Neural crest cell (in vitro differentiated cells): ENCODE data around the gene OR52D1. TPM values are rescaled to one million over a fixed set of nuclear protein-coding genes. Genes with fewer than 3 reads are reported as not detected.

Experiments used
- DNase-seq: peaks from one replicate; pipeline ENCODE4 v3.0.0; 2021; ENCODE audit warnings: low read depth, mixed read lengths, low spot score
- H3K27ac Mint-ChIP-seq: one replicate; pipeline ENCODE4 v1.8.0; 2021; ENCODE audit warnings: mild to moderate bottlenecking, mixed read lengths; ENCODE audit not compliant: unreplicated experiment
- H3K27me3 Mint-ChIP-seq: 2 replicates; pipeline ENCODE4 v1.8.0; 2021; ENCODE audit warnings: low read depth, mild to moderate bottlenecking, mixed read lengths
- H3K36me3 Mint-ChIP-seq: 2 replicates; pipeline ENCODE4 v1.8.0; 2021; ENCODE audit warnings: low read depth, mild to moderate bottlenecking, mixed read lengths
- H3K4me1 Mint-ChIP-seq: 2 replicates; pipeline ENCODE4 v1.8.0; 2021; ENCODE audit warnings: mixed read lengths
- H3K4me3 Mint-ChIP-seq: one replicate; pipeline ENCODE4 v1.8.0; 2021; ENCODE audit warnings: mild to moderate bottlenecking, mixed read lengths
- H3K9me3 Mint-ChIP-seq: 2 replicates; pipeline ENCODE4 v1.8.0; 2021; ENCODE audit warnings: mixed read lengths
- total RNA-seq: library from RNA; stranded (reverse); gene quantifications from 2 replicates; pipeline ENCODE4 v1.2.1, GENCODE V29; 2021
- TF ChIP-seq, protein P1 (sequence below): fragments of 200-600 bp; sonication (generic); conservative IDR thresholded peaks from 2 replicates; pipeline ENCODE4 v1.5.0; 2021; ENCODE audit warnings: antibody characterized with exemption, mild to moderate bottlenecking

The OR52D1 gene
- total RNA-seq, 1 donor from 2014 or later, result not detected

DNA sequence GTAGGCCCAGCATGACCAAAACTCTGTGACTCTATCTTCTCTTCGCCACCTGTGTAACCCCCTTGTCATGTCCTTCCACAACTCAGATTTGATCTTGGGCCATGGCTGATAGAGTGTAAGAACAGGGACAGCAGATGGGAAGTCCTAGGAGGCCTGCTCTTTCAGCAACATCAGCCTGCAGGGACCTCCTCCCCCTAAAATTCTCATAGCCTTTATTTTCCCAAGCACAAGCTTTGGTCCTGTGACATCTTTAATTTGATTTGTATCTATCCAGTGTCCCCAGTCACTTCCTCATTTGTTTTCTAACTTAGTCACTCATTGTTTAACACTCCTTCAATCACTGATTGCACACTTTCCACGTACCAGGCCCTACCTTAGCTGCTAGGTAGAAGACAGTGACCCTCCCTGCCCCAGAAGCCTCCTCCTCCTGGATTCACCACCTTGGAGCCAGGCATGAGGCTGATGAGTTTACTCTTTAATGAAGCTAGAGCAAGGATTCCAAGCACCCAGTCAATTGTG is 16.0 kb downstream of the OR52D1 start:
- peaks cover 2% of the 10 kb centered on the region for H3K27me3 Mint-ChIP-seq
- DNase-seq, result no peak
- no peaks in the 10 kb centered on the region for H3K4me1 Mint-ChIP-seq
- H3K9me3 Mint-ChIP-seq, result no peaks in the 10 kb centered on the region
- TF ChIP-seq, protein P1, sequence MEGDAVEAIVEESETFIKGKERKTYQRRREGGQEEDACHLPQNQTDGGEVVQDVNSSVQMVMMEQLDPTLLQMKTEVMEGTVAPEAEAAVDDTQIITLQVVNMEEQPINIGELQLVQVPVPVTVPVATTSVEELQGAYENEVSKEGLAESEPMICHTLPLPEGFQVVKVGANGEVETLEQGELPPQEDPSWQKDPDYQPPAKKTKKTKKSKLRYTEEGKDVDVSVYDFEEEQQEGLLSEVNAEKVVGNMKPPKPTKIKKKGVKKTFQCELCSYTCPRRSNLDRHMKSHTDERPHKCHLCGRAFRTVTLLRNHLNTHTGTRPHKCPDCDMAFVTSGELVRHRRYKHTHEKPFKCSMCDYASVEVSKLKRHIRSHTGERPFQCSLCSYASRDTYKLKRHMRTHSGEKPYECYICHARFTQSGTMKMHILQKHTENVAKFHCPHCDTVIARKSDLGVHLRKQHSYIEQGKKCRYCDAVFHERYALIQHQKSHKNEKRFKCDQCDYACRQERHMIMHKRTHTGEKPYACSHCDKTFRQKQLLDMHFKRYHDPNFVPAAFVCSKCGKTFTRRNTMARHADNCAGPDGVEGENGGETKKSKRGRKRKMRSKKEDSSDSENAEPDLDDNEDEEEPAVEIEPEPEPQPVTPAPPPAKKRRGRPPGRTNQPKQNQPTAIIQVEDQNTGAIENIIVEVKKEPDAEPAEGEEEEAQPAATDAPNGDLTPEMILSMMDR, result no peak
- no peak overlapping the region for H3K4me3 Mint-ChIP-seq
- no peaks in the 10 kb centered on the region for H3K36me3 Mint-ChIP-seq
- no peak overlapping the region for H3K27ac Mint-ChIP-seq

DNA sequence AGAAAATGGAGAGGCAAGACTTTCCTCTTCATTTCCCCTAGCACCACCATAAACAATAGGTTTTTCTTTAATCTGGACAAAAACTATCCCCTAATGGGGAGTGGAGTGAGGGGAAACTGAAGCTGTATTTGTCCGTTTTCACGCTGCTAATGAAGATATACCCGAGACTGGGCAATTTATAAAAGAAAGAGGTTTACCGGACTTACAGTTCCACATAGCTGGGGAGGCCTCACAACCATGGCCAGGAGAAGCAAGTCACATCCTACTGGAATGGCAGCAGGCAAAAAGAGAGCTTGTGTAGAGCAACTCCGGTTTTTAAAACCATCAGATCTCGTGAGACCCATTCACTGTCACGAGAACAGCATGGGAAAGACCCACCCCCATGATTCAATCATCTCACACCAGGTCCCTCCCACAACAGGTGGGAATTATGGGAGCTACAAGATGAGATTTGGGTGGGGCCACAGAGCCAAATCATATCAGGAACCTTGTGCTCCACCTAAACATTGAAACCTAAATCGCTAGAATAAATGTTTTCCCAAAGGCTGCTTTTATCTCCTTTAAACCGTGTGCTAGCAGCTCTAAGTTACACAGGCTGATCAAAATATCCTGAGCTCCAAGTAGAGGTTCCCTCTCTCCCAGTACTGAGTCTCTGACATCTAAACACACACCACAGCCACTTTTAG is 17.0 kb downstream of the OR52D1 start:
- H3K27ac Mint-ChIP-seq, result no peak overlapping the region
- no peaks in the 10 kb centered on the region for H3K36me3 Mint-ChIP-seq
- no peak for DNase-seq
- no peaks in the 10 kb centered on the region for H3K27me3 Mint-ChIP-seq
- H3K4me1 Mint-ChIP-seq, result no peaks in the 10 kb centered on the region
- H3K9me3 Mint-ChIP-seq, result no peaks in the 10 kb centered on the region
- TF ChIP-seq, protein P1, result no peak
- H3K4me3 Mint-ChIP-seq, result no peak overlapping the region

DNA sequence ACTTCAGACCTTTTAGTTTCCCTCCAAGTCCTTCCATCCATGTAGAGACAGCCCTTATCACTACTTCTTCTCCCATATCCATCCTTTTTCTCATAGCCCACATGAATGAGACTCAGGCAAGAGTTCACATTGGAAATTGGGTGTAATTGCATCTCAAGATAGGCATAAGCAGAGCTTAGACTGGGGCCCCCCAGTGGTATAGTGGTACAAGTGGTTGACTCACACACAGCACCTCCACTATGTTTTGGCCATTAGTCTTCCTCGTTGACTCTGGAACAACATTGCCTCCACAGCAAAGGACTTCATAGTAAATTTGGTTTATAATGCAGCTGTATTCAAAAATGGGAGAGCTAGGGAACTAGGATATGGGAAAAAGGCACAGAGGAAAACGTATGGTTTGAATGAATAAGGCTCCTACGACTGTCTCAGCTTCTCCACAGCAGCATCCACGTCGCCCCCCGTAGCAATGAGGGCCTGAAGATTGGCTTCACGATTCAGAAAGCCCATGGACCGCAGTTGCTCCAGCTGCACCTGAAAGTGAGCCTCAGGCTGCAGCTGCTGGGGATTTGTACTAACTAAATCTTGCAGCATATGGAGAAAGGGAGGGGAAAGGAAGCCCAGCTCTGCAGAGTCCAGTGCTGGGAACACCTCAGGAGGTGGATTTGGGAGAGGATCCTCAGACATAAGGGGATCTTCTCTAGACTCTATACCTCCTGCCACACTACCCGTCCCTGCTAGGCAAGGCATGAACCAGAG is 18.9 kb downstream of the OR52D1 start:
- Mint-ChIP-seq H3K27me3 (peaks cover 2% of the 10 kb centered on the region), H3K4me3 (no peak overlapping the region), H3K36me3 (no peaks in the 10 kb centered on the region), H3K9me3 (no peaks in the 10 kb centered on the region), H3K27ac (peak overlapping the region; percentile 21), H3K4me1 (no peaks in the 10 kb centered on the region)
- TF ChIP-seq, protein P1, result no peak
- no peak for DNase-seq

DNA sequence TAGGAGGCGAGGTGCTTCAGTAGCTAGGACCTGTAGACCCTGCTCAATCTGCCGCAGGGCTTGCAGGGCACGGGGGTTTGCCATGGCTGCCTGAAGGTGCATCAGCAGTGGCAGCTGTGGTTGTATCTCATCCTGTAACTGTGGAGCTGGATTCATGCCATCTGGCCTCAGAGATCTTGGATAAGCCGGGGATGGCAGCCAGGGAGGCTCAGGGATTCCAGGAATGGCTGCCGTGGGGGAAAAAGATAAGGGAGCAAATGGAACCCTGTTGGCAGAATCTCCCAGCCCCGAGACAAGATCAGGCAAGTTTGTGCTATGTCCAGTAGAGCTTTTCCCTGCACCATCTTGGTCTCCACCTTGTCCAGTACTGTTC is 19.4 kb downstream of the OR52D1 start:
- DNase-seq, result no peak
- H3K36me3 Mint-ChIP-seq, result no peaks in the 10 kb centered on the region
- no peak overlapping the region for H3K27ac Mint-ChIP-seq
- no peaks in the 10 kb centered on the region for H3K4me1 Mint-ChIP-seq
- TF ChIP-seq, protein P1, result no peak
- H3K4me3 Mint-ChIP-seq, result no peak overlapping the region
- H3K27me3 Mint-ChIP-seq, result peaks cover 2% of the 10 kb centered on the region
- H3K9me3 Mint-ChIP-seq, result no peaks in the 10 kb centered on the region

DNA sequence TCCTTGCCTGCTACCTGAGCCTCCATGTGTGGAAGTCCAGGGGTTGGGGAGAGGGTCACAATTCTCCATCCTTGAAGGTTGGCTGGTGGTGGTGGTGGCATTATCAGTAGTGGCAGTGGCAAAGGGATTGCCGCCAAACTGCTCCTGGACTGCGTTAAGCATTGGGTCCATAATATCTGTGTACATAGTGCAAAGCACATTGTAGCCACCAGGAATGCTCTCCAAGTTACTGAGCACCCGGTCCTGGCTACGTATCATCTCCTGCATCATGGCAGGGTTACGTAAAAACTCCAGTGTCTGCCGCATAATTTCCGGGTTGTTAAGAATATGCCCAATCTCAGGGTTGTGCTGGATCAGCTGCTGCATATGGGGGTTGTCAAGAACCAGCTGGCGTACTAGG is 20.1 kb downstream of the OR52D1 start:
- TF ChIP-seq, protein P1, result no peak
- Mint-ChIP-seq H3K27me3 (peaks cover 2% of the 10 kb centered on the region), H3K27ac (no peak overlapping the region), H3K36me3 (no peaks in the 10 kb centered on the region), H3K9me3 (no peaks in the 10 kb centered on the region), H3K4me1 (no peaks in the 10 kb centered on the region), H3K4me3 (no peak overlapping the region)
- DNase-seq, result no peak
